WERI-Rb-1 (cell line): ENCODE data around the gene IQGAP3.

Source experiments
- DNase-seq: peaks from one replicate; pipeline ENCODE4 v3.0.0-alpha.2; 2020
- H3K27ac ChIP-seq: fragments of 250-450 bp; sonication (Bioruptor Pico); 2 replicates; pipeline ENCODE4 v1.5.1; 2020; ENCODE audit warnings: mild to moderate bottlenecking, moderate library complexity
- H3K27me3 ChIP-seq: fragments of 250-450 bp; sonication (Bioruptor Pico); 2 replicates; pipeline ENCODE4 v1.5.1; 2021; ENCODE audit warnings: mild to moderate bottlenecking, low read depth, moderate library complexity; ENCODE audit not compliant: insufficient read depth, severe bottlenecking
- H3K36me3 ChIP-seq: fragments of 250-450 bp; sonication (Bioruptor Pico); 2 replicates; pipeline ENCODE4 v1.5.1; 2020; ENCODE audit warnings: mild to moderate bottlenecking, moderate library complexity
- H3K4me3 ChIP-seq: 2 replicates; pipeline ENCODE4 v1.5.1; 2011; ENCODE audit warnings: low read depth, mild to moderate bottlenecking, control low read depth, low read length
- H3K9me3 ChIP-seq: fragments of 250-450 bp; sonication (Bioruptor Pico); 2 replicates; pipeline ENCODE4 v1.5.1; 2021; ENCODE audit warnings: mild to moderate bottlenecking, moderate library complexity; ENCODE audit not compliant: severe bottlenecking
- TF ChIP-seq, protein P1 (sequence below): IDR thresholded peaks from 2 replicates; pipeline ENCODE4 v1.5.1; 2011; ENCODE audit warnings: low read depth, mild to moderate bottlenecking, control low read depth, inconsistent platforms, low read length

IQGAP3 gene

DNA sequence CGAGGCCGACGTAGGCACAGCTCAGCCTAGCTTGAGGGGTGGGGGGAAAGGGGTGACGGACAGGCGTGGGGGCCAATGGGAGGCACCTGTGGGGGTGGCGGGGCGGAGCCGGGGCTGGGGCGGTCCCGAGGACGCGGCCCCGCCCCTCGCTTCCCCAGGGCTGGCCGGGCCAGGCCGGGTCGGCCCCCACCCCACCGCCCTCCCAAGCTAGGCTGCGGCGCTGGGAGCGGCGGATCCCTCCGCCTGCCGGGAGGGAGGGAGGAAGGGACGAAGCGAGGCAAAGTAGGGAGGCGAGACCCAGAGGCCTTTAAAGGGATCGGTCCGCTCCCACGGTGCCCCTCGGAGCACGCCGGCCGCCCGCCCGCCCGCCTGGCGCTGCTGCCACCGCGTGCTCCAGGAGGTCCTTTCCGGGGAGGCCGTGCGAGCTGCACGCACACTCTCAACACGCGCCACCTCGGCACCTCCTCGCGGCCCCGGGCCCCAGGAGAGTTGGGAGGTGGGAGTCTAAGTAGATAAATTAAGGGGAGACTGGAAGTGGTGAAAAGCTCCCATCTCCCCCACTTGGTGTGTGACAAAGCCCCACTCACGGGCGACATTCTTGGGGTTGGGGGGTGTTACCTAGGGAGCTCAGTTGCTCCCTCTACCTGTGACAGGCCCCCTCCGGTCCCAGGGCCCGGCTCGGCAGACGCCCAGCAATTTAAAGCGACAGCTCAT is 71.4 kb downstream of the IQGAP3 start:
- TF ChIP-seq, protein P1, sequence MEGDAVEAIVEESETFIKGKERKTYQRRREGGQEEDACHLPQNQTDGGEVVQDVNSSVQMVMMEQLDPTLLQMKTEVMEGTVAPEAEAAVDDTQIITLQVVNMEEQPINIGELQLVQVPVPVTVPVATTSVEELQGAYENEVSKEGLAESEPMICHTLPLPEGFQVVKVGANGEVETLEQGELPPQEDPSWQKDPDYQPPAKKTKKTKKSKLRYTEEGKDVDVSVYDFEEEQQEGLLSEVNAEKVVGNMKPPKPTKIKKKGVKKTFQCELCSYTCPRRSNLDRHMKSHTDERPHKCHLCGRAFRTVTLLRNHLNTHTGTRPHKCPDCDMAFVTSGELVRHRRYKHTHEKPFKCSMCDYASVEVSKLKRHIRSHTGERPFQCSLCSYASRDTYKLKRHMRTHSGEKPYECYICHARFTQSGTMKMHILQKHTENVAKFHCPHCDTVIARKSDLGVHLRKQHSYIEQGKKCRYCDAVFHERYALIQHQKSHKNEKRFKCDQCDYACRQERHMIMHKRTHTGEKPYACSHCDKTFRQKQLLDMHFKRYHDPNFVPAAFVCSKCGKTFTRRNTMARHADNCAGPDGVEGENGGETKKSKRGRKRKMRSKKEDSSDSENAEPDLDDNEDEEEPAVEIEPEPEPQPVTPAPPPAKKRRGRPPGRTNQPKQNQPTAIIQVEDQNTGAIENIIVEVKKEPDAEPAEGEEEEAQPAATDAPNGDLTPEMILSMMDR = peak; percentile 81

DNA sequence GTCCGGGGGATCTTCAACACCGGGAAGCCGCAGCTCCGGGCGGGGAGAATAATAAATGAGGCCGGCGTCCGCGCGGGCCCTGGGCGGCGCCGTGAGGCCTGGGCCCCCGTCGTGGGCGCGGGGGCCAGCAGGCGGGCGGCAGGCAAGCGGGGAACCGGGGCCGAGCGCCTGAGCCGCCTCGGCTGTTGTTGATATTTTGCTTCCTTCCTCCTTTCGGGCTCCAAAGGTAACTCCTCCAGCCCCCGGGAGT is 71.9 kb downstream of the IQGAP3 start, which contains the start of gene MEF2D:
TSS of gene MEF2D (minus strand) at position 233 of the 250 bp plus-strand sequence. CDS start 17,483 bp downstream, outside the sequence.
- DNase-seq = no peak
- Histone ChIP-seq H3K27me3 (no peaks in the 10 kb centered on the region), H3K27ac (peak within 1 kb of the TSS; percentile 96), H3K36me3 (peaks cover 15% of the 10 kb centered on the region), H3K9me3 (no peaks in the 10 kb centered on the region), H3K4me3 (peak within 1 kb of the TSS; percentile 92)
- TF ChIP-seq, protein P1 = no peak

More for the DNA sequence above, 71.4 kb downstream of the IQGAP3 start:
- DNase-seq = peak; percentile 98
- Histone ChIP-seq H3K36me3 (peaks cover 12% of the 10 kb centered on the region), H3K4me3 (peak overlapping the region; percentile 92), H3K27me3 (no peaks in the 10 kb centered on the region), H3K9me3 (no peaks in the 10 kb centered on the region), H3K27ac (peak overlapping the region; percentile 96)

DNA sequence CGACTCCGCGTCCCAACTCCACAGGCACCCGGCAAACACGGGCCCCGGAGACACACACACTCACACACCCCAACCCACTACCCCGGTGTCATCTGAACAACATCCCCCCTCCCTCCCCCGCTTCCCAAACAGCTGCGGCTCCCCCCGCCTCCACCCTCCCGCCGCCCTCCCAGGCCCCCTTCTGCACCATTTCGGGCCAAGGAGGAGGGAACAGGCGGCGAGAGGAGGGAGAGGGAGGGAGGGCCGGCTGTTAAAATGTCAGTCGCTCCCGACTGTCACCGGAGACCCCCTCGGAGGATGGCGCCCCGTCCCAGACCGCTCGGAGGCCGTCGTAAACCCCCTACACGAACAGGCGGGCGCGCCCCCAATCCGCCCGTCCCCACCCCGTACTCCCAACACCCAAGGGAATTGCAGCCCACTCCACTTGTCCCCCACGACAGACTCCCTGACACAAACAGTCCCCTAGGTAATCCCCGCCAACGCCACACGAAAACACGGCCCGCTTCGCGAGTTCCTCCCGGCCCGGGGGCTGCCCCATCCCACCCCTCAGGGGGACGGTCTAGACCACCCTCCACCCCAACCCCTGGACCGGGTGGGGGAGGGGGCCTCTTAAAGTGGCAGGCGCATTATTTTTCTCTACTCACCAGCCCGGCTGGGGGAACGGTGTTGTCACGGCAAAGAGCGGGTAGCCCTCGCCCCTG is 72.4 kb downstream of the IQGAP3 start:
- peak; percentile 71 for DNase-seq
- Histone ChIP-seq H3K27ac (peak overlapping the region; percentile 96), H3K27me3 (no peaks in the 10 kb centered on the region), H3K4me3 (peak overlapping the region; percentile 92), H3K36me3 (peaks cover 20% of the 10 kb centered on the region), H3K9me3 (no peaks in the 10 kb centered on the region)
- TF ChIP-seq, protein P1 = no peak

DNA sequence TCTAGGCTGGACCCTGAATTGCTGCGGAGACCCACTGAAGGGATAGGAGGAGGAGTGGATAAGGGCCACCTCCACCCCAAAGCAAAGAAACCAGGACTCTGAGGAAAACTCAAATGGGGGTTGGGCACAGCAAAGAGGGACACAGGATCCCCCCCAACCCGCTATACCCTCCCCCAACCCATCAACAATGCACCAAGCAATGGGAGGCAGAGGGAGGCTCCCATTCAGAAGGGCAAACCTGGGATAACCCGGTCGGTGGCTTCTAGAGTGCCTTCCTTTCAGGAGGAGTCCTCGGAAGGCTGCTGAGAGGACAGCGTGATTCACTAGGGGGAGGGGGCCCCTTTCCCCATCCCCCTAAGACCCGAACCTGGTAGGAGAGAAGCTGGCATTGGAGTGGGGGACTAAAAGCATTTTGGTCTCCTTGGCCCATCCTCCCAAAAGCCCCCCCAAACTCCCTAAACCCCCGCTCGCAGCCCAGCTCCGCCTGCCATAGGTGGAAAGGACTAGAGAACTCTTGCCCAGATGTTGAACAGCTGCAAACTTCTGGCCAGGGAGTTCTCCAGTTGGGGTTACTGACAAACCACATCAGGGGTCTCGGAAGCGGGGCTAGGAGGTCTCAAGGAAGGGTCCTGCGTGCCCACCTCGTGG is 73.0 kb downstream of the IQGAP3 start:
- peak overlapping the region; percentile 92 for H3K4me3 ChIP-seq
- no peaks in the 10 kb centered on the region for H3K9me3 ChIP-seq
- H3K27ac ChIP-seq = peak overlapping the region; percentile 89
- no peaks in the 10 kb centered on the region for H3K27me3 ChIP-seq
- TF ChIP-seq, protein P1 = no peak
- no peak for DNase-seq
- peaks cover 26% of the 10 kb centered on the region for H3K36me3 ChIP-seq

DNA sequence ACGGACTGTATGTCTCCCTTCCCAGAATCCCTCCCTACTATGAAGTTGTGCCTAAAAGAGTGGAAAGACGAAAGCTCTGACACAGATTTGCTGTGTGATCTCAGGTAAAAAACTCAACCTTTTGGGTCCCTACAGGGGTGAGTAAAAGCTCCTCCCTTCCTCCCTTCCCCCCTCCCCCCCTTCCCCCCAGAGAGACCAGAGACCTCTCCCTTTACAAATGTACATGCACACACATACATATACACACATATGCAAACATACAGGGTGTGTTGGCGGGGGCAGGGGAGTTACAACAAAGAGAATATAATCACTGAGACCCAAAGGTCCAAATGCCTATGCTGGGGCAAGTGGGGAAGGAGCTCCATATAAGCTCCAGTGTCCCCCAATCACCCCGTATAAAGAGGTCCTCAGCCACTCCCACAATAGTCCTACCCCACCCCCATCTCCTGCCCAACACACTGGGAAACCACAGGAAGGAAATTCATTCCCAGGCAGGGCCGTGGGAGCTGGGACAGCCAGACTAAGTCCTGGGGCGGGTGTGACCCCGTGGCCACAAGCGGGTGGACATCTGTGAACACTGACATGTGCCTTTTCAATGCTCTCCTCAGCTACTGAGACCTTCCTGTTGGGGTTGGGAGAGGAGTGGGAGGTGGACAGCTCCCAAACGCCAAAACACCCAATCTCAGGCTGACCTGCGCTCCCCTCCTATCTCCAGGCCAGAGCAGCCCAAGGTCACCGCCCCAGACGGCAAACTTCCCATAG is 73.8 kb downstream of the IQGAP3 start:
- Histone ChIP-seq H3K36me3 (peaks cover 30% of the 10 kb centered on the region), H3K4me3 (peak overlapping the region; percentile 92), H3K27ac (peak overlapping the region; percentile 89), H3K9me3 (no peaks in the 10 kb centered on the region), H3K27me3 (no peaks in the 10 kb centered on the region)
- DNase-seq = peak; percentile 82
- TF ChIP-seq, protein P1 = no peak
